Activated T-cell treated with anti-CD3 and anti-CD28 coated beads, Interleukin-2, amount 50 U/mL, for 48 hours (primary cell): Measurements from ENCODE around the gene U2AF1L4.
"Not testable (repeated sequence)": the region's sequence is repeated elsewhere in the genome, so short reads cannot be mapped to it uniquely, and the experiment has no call there.

Source experiments
- DNase-seq, 2 experiments: peaks; one replicate each; pipeline ENCODE4 v3.0.0-alpha.2; 2020

U2AF1L4 gene

DNA sequence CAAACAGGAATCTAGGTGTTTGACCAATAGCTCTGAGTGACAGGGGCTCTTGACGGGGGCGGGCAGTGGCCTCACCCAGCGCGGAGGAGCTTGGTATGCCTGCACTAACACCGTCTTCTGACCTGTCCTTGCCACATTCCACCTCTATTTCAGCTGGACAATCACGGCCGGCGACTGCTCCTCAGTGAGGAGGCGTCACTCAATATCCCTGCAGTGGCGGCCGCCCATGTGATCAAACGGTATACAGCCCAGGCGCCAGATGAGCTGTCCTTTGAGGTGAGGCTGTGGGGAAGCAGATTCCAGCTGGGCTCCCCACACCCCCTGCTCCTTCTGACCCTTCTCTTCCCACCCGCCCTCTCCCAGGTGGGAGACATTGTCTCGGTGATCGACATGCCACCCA is 34.8 kb upstream of the U2AF1L4 start:
- DNase-seq: no peak

DNA sequence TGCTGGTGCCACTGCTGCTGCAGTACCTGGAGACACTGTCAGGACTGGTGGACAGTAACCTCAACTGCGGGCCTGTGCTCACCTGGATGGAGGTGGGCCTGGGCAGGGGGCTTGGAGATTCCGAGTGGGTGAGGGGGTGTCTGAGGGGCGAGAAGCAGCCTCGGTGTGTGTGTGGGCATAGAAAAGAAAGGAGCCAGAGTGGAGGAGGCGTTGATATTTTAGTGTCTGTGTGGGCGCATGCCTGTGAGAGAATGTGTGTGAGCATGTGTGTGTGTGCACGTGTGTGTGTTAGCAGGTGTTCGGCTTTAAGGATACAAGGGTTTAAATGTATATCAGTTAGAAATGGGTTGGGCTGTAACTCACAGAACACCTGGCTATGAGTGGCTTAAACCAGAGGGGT is 33.8 kb upstream of the U2AF1L4 start:
- no peak for DNase-seq

DNA sequence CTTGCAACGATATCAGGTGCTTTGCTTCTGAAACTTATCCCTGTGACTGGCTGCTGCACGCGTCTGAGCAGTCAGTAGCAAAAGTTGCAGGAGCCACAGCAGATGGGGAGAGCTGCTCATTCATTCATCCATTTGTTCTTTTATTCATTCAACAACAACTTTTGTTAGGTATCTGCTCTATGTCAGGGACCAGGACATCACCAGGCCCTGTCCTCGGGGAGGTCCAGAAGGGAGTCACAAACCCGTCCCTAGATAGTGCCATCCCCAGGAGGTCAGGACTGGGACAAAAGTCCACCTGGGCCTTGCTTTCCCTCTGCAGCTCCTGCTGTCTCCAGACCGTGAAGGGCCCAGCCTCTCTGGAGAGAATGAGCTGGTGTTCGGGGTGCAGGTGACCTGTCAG is 32.7 kb upstream of the U2AF1L4 start:
- no peak for DNase-seq

DNA sequence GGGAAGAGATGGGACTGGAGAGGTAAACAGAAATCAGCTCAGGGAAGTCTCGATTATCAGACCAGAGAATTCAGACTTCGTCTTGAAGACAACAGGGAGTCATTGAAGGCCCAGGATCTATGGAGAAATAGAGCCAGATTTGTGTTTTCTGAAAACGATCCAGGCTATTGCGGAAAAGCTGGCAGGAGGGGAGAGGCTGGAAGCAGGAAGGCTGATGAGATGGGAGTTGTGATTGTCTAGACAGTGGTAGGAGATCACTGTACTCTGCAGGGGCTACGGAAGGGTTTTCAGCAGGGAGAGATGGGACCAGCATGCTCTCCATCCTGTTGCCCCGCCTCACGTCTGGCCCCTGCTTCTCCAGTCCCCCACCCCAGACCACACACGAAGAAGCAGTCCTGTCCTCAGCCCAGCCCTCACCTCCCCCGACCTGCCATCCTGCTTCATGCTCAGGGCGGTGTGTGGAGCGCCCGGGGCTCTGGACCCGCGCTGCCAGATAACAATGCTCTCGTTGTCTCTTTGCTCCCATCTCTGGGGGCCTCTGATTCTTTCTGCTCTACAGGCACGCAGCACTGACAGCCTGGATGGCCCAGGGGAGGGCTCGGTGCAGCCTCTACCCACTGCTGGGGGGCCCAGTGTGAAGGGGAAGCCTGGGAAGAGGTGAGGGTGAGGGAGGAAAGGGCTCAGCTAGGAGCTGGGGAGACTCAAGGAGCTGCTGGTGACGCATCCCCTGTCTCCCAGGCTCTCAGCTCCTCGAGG is 32.0 kb upstream of the U2AF1L4 start:
- DNase-seq: no peak

DNA sequence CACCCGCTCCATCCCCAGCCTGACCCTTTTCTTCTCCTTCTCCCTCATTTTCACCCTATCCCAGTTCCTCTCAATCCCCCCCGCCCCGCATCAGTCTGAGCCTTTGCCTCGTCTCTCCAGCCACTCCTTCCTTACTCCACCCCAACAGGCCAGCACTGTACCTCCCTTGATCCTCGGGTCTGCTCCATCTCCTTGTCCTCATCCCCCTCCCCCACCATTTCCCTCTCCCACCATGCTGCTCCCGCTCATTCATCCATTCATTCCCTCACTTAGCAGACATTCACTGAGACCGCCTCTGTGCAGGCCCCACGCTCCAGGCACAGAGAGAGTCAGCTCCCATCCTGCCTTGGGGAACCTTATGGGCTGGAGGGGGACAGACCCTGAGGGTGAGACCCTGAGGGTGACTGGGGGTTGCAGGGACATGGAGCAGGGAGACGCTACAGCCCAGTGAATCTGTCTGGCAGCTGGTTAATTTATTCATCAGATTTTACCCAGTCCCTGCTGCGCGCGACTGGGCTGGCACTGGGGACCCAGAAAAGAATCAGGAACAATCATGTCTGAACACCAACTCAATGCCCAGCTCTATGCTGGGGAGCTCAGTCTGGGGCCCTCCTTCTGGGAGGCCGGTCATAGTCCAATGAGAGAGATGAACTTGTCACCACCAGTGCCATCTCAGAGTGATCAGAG is 31.0 kb upstream of the U2AF1L4 start:
- DNase-seq: no peak

DNA sequence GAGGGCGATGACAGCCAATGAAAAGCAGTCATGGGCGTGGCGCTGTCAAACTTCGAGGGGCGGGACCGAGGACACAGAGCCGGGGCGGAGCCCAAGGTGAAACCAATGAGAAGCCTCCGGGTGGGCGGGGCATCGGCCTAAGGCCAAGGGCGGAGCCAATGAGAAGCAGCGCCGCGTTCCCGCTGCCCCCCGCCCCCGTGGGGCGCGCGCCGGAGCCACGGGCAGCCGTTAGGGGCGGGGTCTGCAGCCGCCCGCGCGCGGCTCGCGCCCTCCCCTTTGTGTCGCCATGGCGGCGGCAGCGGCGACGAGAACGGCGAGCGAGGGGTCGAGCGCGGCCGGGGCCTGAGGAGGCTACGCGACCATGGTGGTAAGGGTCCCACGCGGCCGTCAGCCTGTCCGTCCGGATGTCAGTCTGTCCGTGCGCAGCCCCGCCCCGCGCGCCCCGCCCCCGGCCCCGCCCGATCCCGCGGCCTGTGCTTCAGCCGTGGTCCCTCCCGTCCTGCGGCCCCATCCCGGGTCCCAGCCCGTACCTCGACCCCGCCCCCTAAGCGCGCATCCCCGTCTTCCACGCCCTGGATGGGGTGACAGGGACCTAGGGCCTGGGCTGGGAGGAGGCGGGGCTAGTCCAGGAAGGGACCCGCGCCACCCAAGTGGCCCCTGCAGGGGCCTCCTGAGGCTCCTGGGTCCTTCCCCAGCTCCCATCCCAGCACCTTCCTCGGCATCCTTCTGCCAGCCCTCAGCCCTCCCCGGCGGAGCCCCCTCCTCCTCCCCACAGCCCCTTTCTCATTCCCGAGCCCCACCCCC is 30.3 kb upstream of the U2AF1L4 start, which contains the start of gene ARHGAP33:
ARHGAP33 (plus strand) TSS at position 267 of the 804 bp plus-strand sequence; CDS start at position 362, 95 bp downstream.
- DNase-seq: peak; percentile 100

DNA sequence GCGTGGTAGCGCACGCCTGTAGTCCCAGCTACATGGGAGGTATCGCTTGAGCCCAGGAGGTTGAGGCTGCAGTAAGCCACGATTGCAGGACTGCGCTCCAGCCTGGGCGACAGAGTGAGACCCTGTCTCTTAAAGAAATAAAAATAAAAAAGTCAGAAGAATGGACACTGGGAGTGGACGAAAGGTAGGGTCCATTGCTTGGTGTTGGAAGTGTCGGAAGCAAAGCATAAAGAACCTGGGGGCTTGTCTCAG is 29.8 kb upstream of the U2AF1L4 start:
- no peak for DNase-seq

DNA sequence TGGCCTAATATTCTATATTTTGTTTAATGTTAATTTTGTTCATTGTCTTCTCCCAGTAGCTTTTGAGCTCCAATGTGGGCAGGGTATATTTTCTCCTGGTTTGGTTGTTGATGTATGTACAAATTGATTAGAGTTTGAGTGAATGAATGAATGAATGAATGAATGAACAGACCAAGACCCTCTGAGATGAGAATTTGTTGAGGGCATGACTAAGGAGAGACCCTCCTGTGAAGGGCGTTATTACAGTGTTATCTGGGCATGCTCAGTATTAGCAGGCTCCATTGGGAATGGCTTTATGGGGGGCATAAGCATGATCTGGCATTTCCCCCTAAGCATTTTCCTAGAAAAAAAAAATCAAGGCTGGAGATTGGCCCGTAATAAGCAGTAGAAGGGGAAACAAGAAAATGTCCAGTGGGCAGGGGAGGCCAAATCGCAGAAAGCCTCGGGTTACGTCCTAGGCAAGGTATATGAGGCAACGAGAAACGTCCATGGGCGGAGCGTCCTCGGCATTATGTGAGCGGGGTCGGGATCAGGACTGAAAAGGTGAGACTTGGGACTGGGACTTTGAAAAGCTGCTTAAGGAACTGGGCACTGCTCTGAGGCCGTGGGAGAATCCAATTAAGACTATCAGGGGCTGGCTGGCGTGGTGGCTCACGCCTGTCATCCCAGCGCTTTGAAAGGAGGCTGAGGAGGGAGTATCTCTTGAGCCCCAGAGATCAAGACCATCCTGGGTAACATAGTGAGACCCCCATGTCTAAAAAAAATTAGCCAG is 29.2 kb upstream of the U2AF1L4 start:
- DNase-seq: no peak

DNA sequence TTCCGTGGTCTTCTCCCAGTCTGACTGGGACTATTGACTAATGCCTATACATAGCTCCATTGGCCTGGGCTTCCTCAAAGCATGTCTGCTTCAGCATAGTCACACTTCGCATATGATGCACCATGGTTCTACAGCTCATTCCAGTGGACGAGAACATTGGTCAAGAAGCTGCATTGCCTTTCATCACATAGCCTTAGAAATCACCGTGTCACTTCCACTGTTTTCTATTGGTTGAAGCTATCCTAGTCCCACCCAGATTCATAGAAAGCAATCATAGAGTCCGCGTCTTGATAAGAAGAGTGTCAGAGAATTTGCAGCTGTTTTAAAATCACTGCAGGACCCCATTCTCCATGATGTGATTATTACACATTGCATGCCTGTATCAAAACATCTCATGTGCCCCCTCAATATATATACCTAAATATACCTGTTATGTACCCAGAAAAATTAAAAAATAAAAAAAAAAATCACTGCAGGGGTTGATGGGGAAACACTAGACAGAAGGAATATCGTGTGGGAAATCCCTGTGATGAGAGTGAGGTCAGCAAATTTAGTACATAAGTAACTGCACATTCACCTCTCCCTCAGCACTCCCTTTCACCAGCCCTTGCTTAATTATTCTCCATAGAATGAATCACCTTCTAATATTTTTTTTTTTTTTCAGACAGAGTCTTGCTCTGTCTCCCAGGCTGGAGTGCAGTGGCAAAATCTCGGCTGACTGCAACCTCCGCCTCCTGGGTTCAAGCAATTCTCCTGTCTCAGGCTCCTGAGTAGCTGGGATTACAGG is 28.0 kb upstream of the U2AF1L4 start:
- no peak for DNase-seq

DNA sequence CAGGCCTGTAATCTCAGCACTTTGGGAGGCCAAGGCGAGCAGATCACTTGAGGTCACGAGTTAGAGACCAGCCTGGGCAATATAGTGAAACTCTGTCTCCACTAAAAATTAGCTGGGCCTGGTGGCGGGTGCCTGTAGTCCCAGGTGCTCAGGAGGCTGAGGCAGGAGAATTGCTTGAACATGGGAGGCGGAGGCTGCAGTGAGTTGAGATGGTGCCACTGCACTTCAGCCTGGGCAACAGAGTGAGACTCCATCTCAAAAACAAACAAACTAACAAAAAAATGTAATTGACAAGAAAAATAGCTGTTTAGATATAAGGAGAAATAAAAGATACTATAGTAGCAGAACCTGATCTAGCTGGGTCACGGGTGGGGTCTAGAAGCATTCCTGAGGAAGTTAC is 27.1 kb upstream of the U2AF1L4 start:
- DNase-seq: not testable (repeated sequence)

DNA sequence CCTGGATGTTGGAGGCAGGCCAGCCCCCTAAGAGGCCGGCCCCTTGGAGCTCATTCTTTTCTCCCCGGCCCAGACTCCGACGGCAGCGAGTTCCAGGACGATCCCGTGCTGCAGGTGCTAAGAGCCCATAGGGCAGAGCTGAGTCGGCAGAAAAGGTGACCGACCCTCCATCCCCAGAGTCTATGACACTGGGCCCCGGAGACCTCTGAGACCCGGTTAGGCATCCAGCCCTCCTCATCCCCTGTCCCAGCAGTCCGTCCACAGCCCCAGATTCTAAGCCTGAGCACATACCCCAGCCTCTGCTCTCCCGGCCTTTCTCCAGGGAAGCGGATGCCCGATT is 22.8 kb upstream of the U2AF1L4 start:
- DNase-seq: no peak

DNA sequence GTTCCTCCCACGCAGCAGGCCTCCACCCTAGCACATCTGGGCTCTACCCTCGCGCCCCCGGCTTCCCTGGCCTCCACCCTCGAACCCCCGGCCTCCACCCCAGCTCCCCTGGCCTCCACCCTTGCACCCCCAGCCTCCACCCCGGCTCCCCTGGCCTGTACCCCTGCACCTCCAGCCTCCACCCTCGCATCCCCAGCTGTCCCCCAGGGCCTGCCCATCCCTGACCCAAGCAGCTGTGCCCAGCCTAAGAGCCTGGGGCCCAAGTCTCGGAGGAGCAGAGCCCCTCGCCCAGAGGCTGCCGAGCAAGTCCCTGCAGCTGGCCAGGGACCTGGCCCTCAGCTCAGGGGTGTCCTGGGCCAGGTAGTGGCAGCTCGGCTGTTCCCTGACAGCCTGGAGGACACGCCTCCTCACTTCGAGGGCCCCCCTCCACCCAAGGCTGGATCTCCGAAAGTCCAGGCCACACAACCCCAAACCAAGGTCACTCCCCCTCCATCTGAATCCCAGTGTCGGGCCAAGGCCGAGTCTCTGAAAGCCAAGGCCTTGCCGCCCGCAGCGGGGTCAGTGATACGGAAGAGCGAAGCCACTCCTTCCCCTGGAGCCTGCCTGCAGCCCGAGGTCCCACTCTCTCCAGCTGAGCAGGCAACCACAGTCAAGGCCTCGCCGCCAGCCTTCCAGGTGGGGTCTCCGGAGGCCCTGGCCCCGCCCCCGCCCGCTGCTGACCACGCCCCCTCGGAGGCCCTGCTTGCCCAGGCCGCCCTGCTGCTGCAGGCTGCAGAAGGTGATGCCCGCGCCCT is 22.3 kb upstream of the U2AF1L4 start:
- no peak for DNase-seq

DNA sequence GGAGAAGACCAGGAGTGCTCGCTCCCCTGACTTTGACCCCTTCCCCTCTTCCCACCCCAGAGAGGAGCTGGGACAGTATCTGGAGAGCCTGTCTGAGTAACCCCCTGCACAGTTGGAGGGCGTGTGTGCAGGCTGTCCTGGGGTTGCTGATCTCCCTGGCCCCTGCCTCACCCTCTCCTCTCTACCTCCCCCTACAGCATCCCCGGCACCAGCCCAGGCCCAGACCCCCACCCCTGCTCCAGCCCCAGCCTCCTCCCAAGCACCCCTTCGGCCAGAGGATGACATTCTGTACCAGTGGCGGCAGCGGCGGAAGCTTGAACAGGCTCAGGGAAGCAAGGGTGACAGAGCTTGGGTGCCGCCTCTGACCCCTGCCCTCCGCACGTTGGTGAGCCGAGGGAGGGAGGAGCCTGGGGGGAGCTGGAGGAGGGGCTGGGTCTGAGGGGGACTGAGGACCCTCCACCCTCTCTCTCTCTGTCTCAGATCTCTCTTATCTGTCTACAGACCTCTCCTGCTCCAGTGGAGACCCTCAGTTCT is 21.4 kb upstream of the U2AF1L4 start:
- DNase-seq: no peak

DNA sequence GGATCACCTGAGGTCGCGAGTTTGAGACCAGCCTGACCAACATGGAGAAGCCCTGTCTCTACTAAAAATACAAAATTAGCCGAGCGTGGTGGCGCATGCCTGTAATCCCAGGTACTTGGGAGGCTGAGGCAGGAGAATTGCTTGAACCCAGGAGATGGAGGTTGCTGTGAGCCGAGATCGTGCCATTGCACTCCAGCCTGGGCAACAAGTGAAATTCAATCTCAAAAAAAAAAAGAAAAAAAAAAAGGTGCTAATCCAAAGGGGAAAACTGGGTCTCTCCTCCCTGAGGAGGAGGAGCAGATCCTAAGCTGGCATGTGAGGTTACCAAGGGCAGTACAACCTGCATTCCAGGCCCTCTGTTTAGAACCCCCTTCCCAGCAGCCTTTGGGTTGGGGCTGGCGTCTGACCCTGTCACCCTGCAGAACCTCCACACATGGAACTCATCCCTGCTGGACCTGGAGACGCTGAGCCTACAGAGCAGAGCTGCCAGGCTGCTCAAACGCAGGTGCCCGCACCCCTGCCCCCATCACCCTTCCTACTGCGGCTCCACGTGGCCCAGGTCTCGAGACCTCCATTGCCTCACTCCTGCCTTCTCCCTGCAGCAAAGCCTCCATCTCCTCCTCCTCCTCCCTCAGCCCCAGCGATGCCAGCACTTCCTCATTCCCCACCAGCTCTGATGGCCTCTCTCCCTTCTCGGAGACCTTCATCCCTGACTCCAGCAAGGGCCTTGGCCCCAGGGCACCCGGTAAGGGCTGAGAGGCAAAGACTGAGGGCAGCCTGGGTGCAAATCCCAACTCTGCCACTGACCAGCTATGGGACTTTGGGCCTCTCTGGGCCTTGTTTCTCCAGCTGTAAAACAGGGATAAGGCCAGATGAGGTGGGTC is 19.5 kb upstream of the U2AF1L4 start:
- no peak for DNase-seq

DNA sequence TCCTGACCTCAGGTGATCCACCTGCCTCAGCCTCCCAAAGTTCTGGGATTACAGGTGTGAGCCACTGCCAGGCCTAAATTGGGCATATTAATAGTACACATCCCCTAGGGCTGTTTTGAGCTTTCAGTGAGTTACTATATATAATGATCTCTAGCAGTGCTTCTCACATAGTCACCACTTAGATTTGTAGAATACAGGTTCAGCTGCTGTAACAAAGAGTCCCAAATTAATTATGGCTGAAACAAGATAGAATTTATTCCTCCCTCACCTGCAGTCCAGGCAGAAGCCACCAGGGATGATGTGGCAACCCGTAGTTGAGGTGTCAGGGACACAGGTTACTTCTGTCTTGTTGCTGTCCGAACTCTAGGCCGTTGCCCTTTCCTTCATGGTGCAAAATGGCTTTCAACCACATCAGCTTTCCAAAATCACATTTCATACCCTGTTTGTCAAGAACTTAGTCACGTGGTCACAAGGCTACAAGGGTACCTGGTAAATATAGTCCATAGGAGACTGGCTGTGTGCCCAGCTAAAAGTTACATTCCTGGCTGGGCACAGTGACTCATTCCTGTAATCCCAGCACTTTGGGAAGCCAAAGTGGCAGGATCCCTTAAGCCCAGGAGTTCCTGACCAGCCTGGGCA is 15.6 kb upstream of the U2AF1L4 start:
- no peak for DNase-seq

DNA sequence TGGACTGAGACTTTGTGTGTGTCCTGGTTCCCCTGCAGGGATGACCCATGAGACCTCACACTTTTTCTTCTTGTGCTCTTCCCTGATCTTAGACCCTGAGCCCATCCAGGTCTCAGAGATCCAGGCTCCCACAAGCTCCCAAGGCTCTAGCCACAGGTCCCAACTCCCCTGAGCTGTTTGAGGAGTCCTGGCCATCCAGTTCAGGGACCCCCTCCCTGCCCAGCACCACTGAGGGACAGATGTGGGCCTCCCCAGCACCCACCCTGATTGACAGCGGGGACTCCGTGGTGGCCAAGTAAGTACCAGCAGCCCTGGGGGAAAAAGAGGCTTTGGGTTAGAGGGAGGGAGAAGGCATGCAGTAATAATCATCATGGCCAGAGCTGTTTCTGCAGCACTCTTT is 14.5 kb upstream of the U2AF1L4 start:
- no peak for DNase-seq

DNA sequence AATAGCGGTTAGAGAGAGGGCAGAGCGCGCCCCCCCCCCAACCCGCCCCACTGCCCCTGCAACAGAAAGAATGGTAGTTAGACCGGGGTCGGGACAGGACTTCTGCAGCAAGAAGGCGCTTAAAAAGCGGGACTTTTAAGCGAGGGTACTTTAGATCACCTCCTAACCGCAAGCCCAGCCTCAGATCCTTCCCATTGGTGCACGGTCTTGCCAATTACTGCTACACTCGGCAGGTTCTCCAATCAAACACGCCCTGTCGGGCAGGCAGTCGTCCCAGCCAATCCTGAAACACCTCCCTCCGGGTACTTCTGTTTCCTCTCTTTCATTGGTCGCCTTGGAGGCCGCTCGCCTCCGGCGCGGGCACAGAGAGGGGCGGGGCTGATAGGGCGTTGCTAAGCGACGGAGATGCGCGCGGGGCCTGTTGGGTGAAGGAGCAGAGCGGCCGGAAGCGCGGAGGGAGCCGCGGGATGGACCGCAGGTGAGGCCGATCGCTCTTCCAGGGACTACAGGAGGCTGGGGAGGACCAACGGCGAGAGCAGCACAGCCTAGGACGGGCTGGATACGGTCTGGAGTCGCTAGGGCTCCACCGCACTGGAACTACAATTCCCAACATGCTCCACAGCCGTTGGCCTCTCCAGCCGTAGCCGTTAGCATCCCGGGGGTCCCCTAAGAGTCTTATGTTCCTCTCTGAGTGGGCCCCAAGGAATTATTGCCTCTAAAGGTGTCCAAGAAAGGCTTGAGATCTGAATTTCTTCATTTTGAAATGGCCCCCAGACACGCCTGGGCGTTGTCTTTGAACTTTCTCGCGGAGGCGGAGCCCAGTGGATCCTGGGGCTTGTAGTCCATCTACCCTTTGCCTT is 12.8 kb upstream of the U2AF1L4 start, which contains the start of gene PROSER3:
PROSER3 (plus strand) TSS at position 428 of the 860 bp plus-strand sequence; CDS start at position 468, 40 bp downstream.
- DNase-seq: peak; percentile 99

DNA sequence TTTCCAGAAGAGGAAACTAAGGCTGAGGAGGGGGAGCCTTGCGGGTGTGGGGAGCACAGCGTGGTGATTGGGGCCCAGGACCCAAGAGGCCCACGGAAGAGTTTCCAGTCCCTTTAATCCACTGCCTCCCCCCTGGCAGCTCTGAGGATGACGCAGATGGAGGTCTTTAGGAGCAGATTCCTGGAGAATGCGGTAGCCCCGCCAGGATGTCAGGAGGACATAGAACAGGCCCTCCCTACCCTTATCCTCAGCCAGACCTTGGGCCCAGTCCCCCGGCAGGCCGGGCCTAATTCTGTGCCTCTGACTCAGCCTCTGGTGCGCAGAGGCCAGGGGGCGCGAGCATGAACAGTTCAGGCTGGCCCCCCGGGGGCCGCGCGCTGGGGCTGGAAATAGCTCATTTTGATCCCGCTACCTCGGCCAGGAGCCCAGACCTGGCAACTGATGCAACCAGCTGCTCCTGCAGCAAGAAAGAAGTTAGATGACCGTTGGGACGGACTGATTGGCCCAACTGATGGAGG is 12.1 kb upstream of the U2AF1L4 start:
- peak; percentile 64 to 70 for DNase-seq
